NK-92 treated with Interleukin-12 subunit alpha and Interleukin-12 subunit beta, amount 100 ng/mL, for 24 hours (cell line): ENCODE data around the gene PHF12.

Experiments
- DNase-seq: peaks from one replicate; lab custom pipeline; 2025; lab: John Stamatoyannopoulos, UW

PHF12 gene

GRCh38 chr17:28858801-28859355 lies 92.4 kb downstream of the PHF12 start:
- DNase-seq = no peak

- DNase-seq = no peak
These were observed 93.2 kb downstream of the PHF12 start for GRCh38 chr17:28857905-28858800.

GRCh38 chr17:28856028-28856574 lies 95.2 kb downstream of the PHF12 start:
- DNase-seq = no peak

GRCh38 chr17:28855336-28855679 lies 96.0 kb downstream of the PHF12 start:
- DNase-seq = no peak
